SK-N-SH (cell line): ENCODE measurements around the gene ELP4.

Source experiments
- CTCF ChIP-seq: fragments of 200-600 bp; sonication (generic); IDR thresholded peaks from 2 replicates; pipeline ENCODE4 v1.6.1; 2017; ENCODE audit warnings: antibody characterized with exemption, mild to moderate bottlenecking, moderate library complexity
- ELF1 ChIP-seq: IDR thresholded peaks from 2 replicates; pipeline ENCODE4 v1.4.0; 2012
- EZH2phosphoT487 ChIP-seq: fragments of 200-600 bp; sonication (generic); IDR thresholded peaks from 2 replicates; pipeline ENCODE4 v1.6.1; 2017; ENCODE audit warnings: low read depth, mixed run types, mild to moderate bottlenecking, antibody characterized with exemption, moderate library complexity, borderline replicate concordance
- FOXM1 ChIP-seq: IDR thresholded peaks from 2 replicates; pipeline ENCODE4 v1.4.0; 2012; ENCODE audit warnings: low read depth, mild to moderate bottlenecking
- GABPA ChIP-seq: IDR thresholded peaks from 2 replicates; pipeline ENCODE4 v1.4.0; 2012; ENCODE audit warnings: low read depth, mild to moderate bottlenecking
- MAX ChIP-seq: IDR thresholded peaks from 2 replicates; pipeline ENCODE4 v1.4.0; 2012; ENCODE audit warnings: low read depth
- MXI1 ChIP-seq: IDR thresholded peaks from 2 replicates; pipeline ENCODE4 v1.6.1; 2012; ENCODE audit warnings: mild to moderate bottlenecking, low read depth, low read length, improper control_type of control experiment
- POLR2AphosphoS5 ChIP-seq: IDR thresholded peaks from 2 replicates; pipeline ENCODE4 v1.6.1; 2012; ENCODE audit warnings: low read depth, low read length
- RAD21 ChIP-seq: IDR thresholded peaks from 2 replicates; pipeline ENCODE4 v1.6.1; 2012; ENCODE audit warnings: mild to moderate bottlenecking, low read length
- TEAD4 ChIP-seq: IDR thresholded peaks from 2 replicates; pipeline ENCODE4 v1.4.0; 2012; ENCODE audit warnings: mild to moderate bottlenecking, borderline replicate concordance; ENCODE audit not compliant: insufficient read depth

GRCh38 chr11:31655483-31655882 lies 145.9 kb downstream of the ELP4 start:
- TF ChIP-seq MAX, result no peak
- TF ChIP-seq TEAD4, result no peak
- no peak for TF ChIP-seq EZH2phosphoT487
- TF ChIP-seq CTCF, result no peak
- TF ChIP-seq POLR2AphosphoS5, result no peak
- no peak for TF ChIP-seq MXI1
- no peak for TF ChIP-seq RAD21
- TF ChIP-seq FOXM1, result no peak
- no peak for TF ChIP-seq GABPA
- no peak for TF ChIP-seq ELF1
